ENCODE measurements around the gene SUPT3H.

DNA sequence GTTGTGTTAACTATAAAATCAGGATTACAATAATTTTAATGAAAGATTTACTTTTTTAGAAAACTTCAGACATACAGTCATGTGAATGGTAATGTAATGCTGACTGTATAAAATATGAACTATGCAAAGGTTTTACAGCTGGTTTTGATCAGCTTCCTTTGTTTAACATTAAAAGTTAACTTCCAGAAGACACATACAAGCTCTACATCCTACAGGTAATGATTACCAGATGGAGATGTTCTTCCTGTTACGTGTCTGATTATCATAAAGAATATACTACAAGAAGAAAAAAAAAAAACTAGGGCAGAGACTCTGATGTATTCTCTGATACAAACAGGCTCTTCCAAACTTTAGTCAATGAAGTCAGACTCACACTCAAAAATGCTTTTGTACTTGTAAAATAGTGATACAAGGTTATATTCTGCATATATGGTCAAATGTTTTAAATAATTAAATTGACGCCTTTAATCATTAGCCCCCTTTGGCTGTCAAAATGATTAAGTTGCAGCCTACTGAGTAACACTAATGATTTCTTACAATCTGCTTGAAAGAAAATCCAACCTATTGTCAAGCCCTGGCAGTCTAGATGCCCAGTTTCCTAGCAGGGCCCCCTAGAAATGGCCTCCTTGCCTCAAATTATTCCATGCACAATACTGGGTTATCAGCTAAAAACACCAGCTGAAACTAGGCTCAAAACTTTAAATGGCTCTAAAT, 301.4 kb downstream of the SUPT3H start:
- TF ChIP-seq, protein P1, sequence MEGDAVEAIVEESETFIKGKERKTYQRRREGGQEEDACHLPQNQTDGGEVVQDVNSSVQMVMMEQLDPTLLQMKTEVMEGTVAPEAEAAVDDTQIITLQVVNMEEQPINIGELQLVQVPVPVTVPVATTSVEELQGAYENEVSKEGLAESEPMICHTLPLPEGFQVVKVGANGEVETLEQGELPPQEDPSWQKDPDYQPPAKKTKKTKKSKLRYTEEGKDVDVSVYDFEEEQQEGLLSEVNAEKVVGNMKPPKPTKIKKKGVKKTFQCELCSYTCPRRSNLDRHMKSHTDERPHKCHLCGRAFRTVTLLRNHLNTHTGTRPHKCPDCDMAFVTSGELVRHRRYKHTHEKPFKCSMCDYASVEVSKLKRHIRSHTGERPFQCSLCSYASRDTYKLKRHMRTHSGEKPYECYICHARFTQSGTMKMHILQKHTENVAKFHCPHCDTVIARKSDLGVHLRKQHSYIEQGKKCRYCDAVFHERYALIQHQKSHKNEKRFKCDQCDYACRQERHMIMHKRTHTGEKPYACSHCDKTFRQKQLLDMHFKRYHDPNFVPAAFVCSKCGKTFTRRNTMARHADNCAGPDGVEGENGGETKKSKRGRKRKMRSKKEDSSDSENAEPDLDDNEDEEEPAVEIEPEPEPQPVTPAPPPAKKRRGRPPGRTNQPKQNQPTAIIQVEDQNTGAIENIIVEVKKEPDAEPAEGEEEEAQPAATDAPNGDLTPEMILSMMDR (conservative IDR thresholded peaks at IDR 0.05 in 1 of 2, IDR thresholded peaks at IDR 0.05 in 1 of 2; ENCODE audit: extremely low read depth in 1 of 2, insufficient read depth in 1 of 2, low read depth in 1 of 2, low read length in 2 of 2): no peak
- no peak for TF ChIP-seq EZH2 (IDR thresholded peaks at IDR 0.05; ENCODE audit: borderline replicate concordance, low read length)

Data from mammary epithelial cell (primary cell).